GM18861 (cell line): Measurements from ENCODE around the gene BCKDHA.
"Not testable (repeated sequence)": the region's sequence is repeated elsewhere in the genome, so short reads cannot be mapped to it uniquely, and the experiment has no call there.

Experiments
- ATAC-seq: cut with Tn5 transposase; IDR thresholded peaks from one replicate; pipeline ENCODE4 v1.9.1; 2021; ENCODE audit not compliant: unreplicated experiment

Gene BCKDHA

GRCh38 chr19:41364524-41365391, 32.9 kb upstream of the BCKDHA start:
- ATAC-seq: no peak

- ATAC-seq: no peak
Observed at GRCh38 chr19:41366089-41366488, 31.5 kb upstream of the BCKDHA start.

GRCh38 chr19:41367848-41368301, 29.7 kb upstream of the BCKDHA start:
- ATAC-seq: peak; percentile 51

GRCh38 chr19:41369769-41370168, 27.8 kb upstream of the BCKDHA start:
- ATAC-seq: no peak

GRCh38 chr19:41371119-41371518, 26.5 kb upstream of the BCKDHA start:
- not testable (repeated sequence) for ATAC-seq

GRCh38 chr19:41371541-41371940, 26.1 kb upstream of the BCKDHA start:
- ATAC-seq: no peak

GRCh38 chr19:41372501-41372900, 25.1 kb upstream of the BCKDHA start:
- ATAC-seq: no peak

GRCh38 chr19:41373993-41374392, 23.6 kb upstream of the BCKDHA start:
- ATAC-seq: no peak

- ATAC-seq: no peak
Observed at GRCh38 chr19:41376241-41376997, 21.2 kb upstream of the BCKDHA start, which contains the start of gene TMEM91. Gene TMEM91 (plus strand): TSS chr19:41376533. CDS start chr19:41378310, 1,777 bp downstream.

- ATAC-seq: no peak
Observed at GRCh38 chr19:41376998-41377365, 20.6 kb upstream of the BCKDHA start.

- ATAC-seq: peak; percentile 59
Observed at GRCh38 chr19:41377977-41378709, 19.5 kb upstream of the BCKDHA start.

GRCh38 chr19:41381536-41381935, 16.1 kb upstream of the BCKDHA start:
- not testable (repeated sequence) for ATAC-seq

- ATAC-seq: no peak
Observed at GRCh38 chr19:41384351-41384750, 13.3 kb upstream of the BCKDHA start.

- ATAC-seq: no peak
Observed at GRCh38 chr19:41386442-41386841, 11.2 kb upstream of the BCKDHA start.

GRCh38 chr19:41391618-41392017, 6.0 kb upstream of the BCKDHA start:
- ATAC-seq: no peak

- ATAC-seq: no peak
Observed at GRCh38 chr19:41392775-41393174, 4.8 kb upstream of the BCKDHA start.

- ATAC-seq: no peak
Observed at GRCh38 chr19:41395355-41395754, 2.3 kb upstream of the BCKDHA start.

- no peak for ATAC-seq
Observed at GRCh38 chr19:41398050-41398418, 416 bp downstream of the BCKDHA start.

- ATAC-seq: no peak
Observed at GRCh38 chr19:41398598-41398997, 980 bp downstream of the BCKDHA start.

GRCh38 chr19:41399091-41399490, 1.5 kb downstream of the BCKDHA start:
- no peak for ATAC-seq

- ATAC-seq: no peak
Observed at GRCh38 chr19:41399525-41399924, 1.9 kb downstream of the BCKDHA start.
